Measurements from ENCODE around the gene CRKL.

CRKL gene

GRCh38 chr22:20996598-20997535 is 79.7 kb downstream of the CRKL start:
- no peak for DNase-seq (ENCODE audit: low spot score)

GRCh38 chr22:20997536-20998257 is 80.5 kb downstream of the CRKL start:
- DNase-seq (ENCODE audit: low spot score), result no peak

GRCh38 chr22:20998411-20999336 is 81.5 kb downstream of the CRKL start:
- DNase-seq (ENCODE audit: low spot score), result no peak

GRCh38 chr22:20999350-21000206 is 82.4 kb downstream of the CRKL start:
- no peak for DNase-seq (ENCODE audit: low spot score)

- DNase-seq (ENCODE audit: low spot score), result no peak
Observed at GRCh38 chr22:21000207-21000986, 83.2 kb downstream of the CRKL start.

GRCh38 chr22:21000987-21001600 is 83.9 kb downstream of the CRKL start:
- DNase-seq (ENCODE audit: low spot score), result no peak

- peak; percentile 95 for DNase-seq (ENCODE audit: low spot score)
Observed at GRCh38 chr22:21001601-21002325, 84.6 kb downstream of the CRKL start, which contains the start of gene THAP7. TSS of gene THAP7 (minus strand) at chr22:21002118. CDS start at chr22:21001911, 207 bp downstream.
